K562 (cell line): ENCODE data around the gene SRRM5. TPM values are rescaled to one million over a fixed set of nuclear protein-coding genes. Genes with fewer than 3 reads are reported as not detected.

ENCODE experiments used
- ATAC-seq: fragments of 200-7000 bp; cut with Tn5 transposase; 3 replicates; pipeline ENCODE4 v1.9.1; 2020; ENCODE audit warnings: moderate library complexity
- BruUV-seq: library from RNA; stranded (reverse); fragments of 400-500 nt; replicated peaks from 2 replicates; lab custom pipeline; 2021; lab: Mats Ljungman, UMichigan
- CTCF ChIA-PET: fragments of 300-600 bp; formaldehyde crosslinking; extraction: SDS; loops from one replicate; lab custom pipeline; 2021; ENCODE audit warnings: low intra/inter-chr PET ratio; lab: Yijun Ruan, JAX
- POLR2A ChIA-PET: fragments of 300-600, 350-650 bp; sonication (Branson Sonifier 250); formaldehyde crosslinking; extraction: SDS; loops from one replicate; lab custom pipeline; 2021; ENCODE audit warnings: antibody characterized with exemption, inconsistent platforms; lab: Yijun Ruan, JAX
- DNase-seq, 4 experiments: peaks; one replicate each; pipeline versions ENCODE4 v3.0.0 to v3.0.0-alpha.2; 2011 to 2018; ENCODE audit warnings: low spot score in 3 of 4, mixed read lengths in 3 of 4; ENCODE audit errors: extremely low read depth in 1 of 4
- FAIRE-seq: peaks from 2 replicates; lab custom pipeline; 2011; peaks lifted over from hg19 to GRCh38; lab: Jason Lieb, UNC
- H2AFZ ChIP-seq: 2 replicates; pipeline ENCODE4 v1.6.0; 2011; ENCODE audit warnings: low read depth, low read length, control low read depth, inconsistent platforms
- H3K27ac ChIP-seq: fragments of 200-600 bp; 3 replicates; pipeline ENCODE4 v1.8.0; 2011; ENCODE audit warnings: low read depth, mild to moderate bottlenecking, control low read depth, inconsistent platforms, low read length, moderate library complexity, mixed read lengths; ENCODE audit errors: extremely low read depth
- H3K27me3 ChIP-seq, 2 experiments: fragments of 300-600 bp in 1 of 2; 2 replicates in 1 of 2; 3 replicates in 1 of 2; pipeline versions ENCODE4 v1.6.0 to v1.8.0; 2011; ENCODE audit warnings: inconsistent platforms in 2 of 2, low read length in 2 of 2, mild to moderate bottlenecking in 1 of 2, mixed read lengths in 1 of 2, moderate library complexity in 1 of 2; ENCODE audit not compliant: control insufficient read depth in 2 of 2, insufficient read depth in 2 of 2
- H3K36me3 ChIP-seq: fragments of 300-600 bp; 3 replicates; pipeline ENCODE4 v1.8.0; 2011; ENCODE audit warnings: mild to moderate bottlenecking, low read length, inconsistent platforms; ENCODE audit not compliant: control insufficient read depth, insufficient read depth
- H3K4me1 ChIP-seq, 2 experiments: fragments of 200-600 bp in 1 of 2; replicated peaks in 1 of 2; 2 replicates in 1 of 2; 3 replicates in 1 of 2; pipeline versions ENCODE4 v1.5.1 to v1.8.0; 2011; ENCODE audit warnings: inconsistent platforms in 2 of 2, low read length in 2 of 2, mild to moderate bottlenecking in 1 of 2, mixed read lengths in 1 of 2, moderate library complexity in 1 of 2; ENCODE audit not compliant: control insufficient read depth in 2 of 2, insufficient read depth in 2 of 2
- H3K4me2 ChIP-seq: 2 replicates; pipeline ENCODE4 v1.6.1; 2011; ENCODE audit warnings: low read length, control low read depth, inconsistent platforms, mixed read lengths; ENCODE audit not compliant: insufficient read depth
- H3K4me3 ChIP-seq: fragments of 200-600 bp; sonication (generic), shearing (Covaris generic); 2 replicates; pipeline ENCODE4 v1.5.1; 2016; ENCODE audit warnings: control low read depth, inconsistent platforms
- H3K79me2 ChIP-seq: fragments of 200-600 bp; 3 replicates; pipeline ENCODE4 v1.8.0; 2011; ENCODE audit warnings: low read length, inconsistent platforms; ENCODE audit not compliant: control insufficient read depth, insufficient read depth
- H3K9ac ChIP-seq, 2 experiments: 2 replicates each; pipeline versions ENCODE4 v1.6.0 to v1.6.1; 2011; ENCODE audit warnings: low read depth in 2 of 2, low read length in 2 of 2, control low read depth in 1 of 2, inconsistent platforms in 1 of 2, mild to moderate bottlenecking in 1 of 2, mixed read lengths in 1 of 2; ENCODE audit not compliant: insufficient read depth in 1 of 2
- H3K9me1 ChIP-seq: one replicate; pipeline ENCODE4 v1.6.0; 2011; ENCODE audit warnings: inconsistent platforms, mild to moderate bottlenecking, low read length, moderate library complexity; ENCODE audit not compliant: control insufficient read depth, insufficient read depth
- H3K9me3 ChIP-seq: replicated peaks from 2 replicates; pipeline ENCODE4 v1.5.1; 2011; ENCODE audit warnings: low read depth, low read length, inconsistent platforms; ENCODE audit not compliant: control insufficient read depth, insufficient read depth
- H4K20me1 ChIP-seq: replicated peaks from 2 replicates; pipeline ENCODE4 v1.6.1; 2011; ENCODE audit warnings: low read length, inconsistent platforms, mixed read lengths; ENCODE audit not compliant: control insufficient read depth, insufficient read depth
- ADNP ChIP-seq: fragments of 200-800 bp; sonication (Bioruptor generic); IDR thresholded peaks from 2 replicates; pipeline ENCODE4 v1.6.1; 2016; ENCODE audit warnings: missing genetic modification characterization, missing compliant biosample characterization
- ESRRA ChIP-seq: fragments of 450-650 bp; IDR thresholded peaks from 2 replicates; pipeline ENCODE4 v1.6.1; 2014; ENCODE audit warnings: low read depth, mild to moderate bottlenecking, moderate library complexity, borderline replicate concordance
- NCOA6 ChIP-seq: fragments of 450-650 bp; IDR thresholded peaks from 2 replicates; pipeline ENCODE4 v1.6.1; 2017; ENCODE audit warnings: mild to moderate bottlenecking
- RFX1 ChIP-seq: fragments of 450-650 bp; IDR thresholded peaks from 2 replicates; pipeline ENCODE4 v1.6.1; 2016; ENCODE audit warnings: mild to moderate bottlenecking, moderate library complexity
- WGBS: fragments of 100-300 bp; shearing (Covaris generic); methylation state at CpG from one replicate; pipeline ENCODE4 v1.1.6; 2016; ENCODE audit warnings: low coverage, mixed read lengths; ENCODE audit not compliant: insufficient coverage; ENCODE audit errors: missing lambda C conversion rate; 5-methylcytosine and 5-hydroxymethylcytosine counted together
- in situ Hi-C: fragments of 300-500 bp; cut with MboI; formaldehyde crosslinking; loops from 4 replicates; pipeline ENCODE4 v1.15.0; 2018; ENCODE audit warnings: inconsistent platforms, mixed read lengths
- intact Hi-C: fragments of 100-400 bp; cut with micrococcal nuclease; formaldehyde crosslinking; loops from 2 replicates; pipeline ENCODE4 v1.14.2; 2022
- polyA plus RNA-seq, 8 experiments: library from polyadenylated mRNA; depleted of rRNA in 4 of 8; stranded (reverse) in 5 of 8; unstranded in 3 of 8; fragments of >200 nt; fragmentation: Nextera tagmentation in 2 of 8; fragmentation: Illumina TruSeq in 1 of 8; extraction: Ambion mirVana in 2 of 8; extraction: Trizol in 1 of 8; gene quantifications; 2 replicates each; pipeline versions ENCODE4 v1.2.1 to v1.2.3, GENCODE V29; 2011 to 2014; ENCODE audit warnings: inconsistent platforms in 1 of 8, missing spikeins in 1 of 8
- total RNA-seq, 7 experiments: library from RNA; depleted of rRNA in 6 of 7; stranded (reverse); fragments of >200 nt in 6 of 7; fragmentation: Illumina TruSeq in 2 of 7; extraction: Trizol in 2 of 7; gene quantifications; 2 replicates each; pipeline versions ENCODE4 v1.2.1 to v1.2.3, GENCODE V29; 2011 to 2021; ENCODE audit warnings: low replicate concordance in 1 of 7

SRRM5 gene
- total and polyA plus RNA-seq, 9 of the 15 experiments (the other 6 are each of a cell fraction or from before 2014, with no cell fraction given), result 0.09 to 0.45 (median 0.18) TPM; not detected in 2

DNA sequence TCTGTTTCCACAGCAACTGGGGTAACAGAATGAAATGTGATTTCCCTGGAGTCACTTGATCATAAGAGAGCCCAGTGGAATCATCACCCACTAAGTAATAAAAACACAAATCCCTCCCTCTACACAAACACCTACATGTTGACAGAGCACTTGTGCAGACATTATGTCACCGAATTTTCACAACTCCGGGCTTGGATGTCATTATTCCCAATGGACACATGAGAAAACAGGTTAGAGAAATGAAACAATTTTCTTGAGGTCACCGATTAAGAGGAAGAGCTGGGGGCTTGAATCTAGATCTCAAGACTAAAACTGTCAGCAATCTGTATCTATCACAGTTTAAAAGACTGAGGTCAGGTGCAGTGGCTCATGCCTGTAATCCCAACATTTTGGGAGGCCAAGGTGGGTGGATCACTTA is 39.7 kb upstream of the SRRM5 start:
- Histone ChIP-seq H3K27me3 (no peaks in the 10 kb centered on the region), H3K27ac (no peak overlapping the region), H3K4me3 (no peak overlapping the region), H3K4me1 (peaks cover 5 to 16% of the 10 kb centered on the region in 2 experiments; a peak in 3 of 5 replicates), H3K4me2 (no peak overlapping the region), H3K9me1 (no peaks in the 10 kb centered on the region), H3K79me2 (peaks cover 12% of the 10 kb centered on the region), H2AFZ (no peak overlapping the region), H4K20me1 (no peaks in the 10 kb centered on the region; the same call in 1 of the 2 replicates), H3K36me3 (peaks cover 10% of the 10 kb centered on the region; the same call in 2 of the 3 replicates), H3K9me3 (no peaks in the 10 kb centered on the region)
- BruUV-seq, result no TSS peak
- WGBS, result 92% methylated on average over 3 of the region's 3 CpGs
- ChIA-PET POLR2A (interaction anchor here (1.5 to 3.5 kb wide), 2 partner anchors 11 to 38 kb away, joined by 5 to 19 read pairs; no protein-coding TSS in a partner anchor), CTCF (no interaction called here)
- FAIRE-seq (no peak), DNase-seq (no peak), ATAC-seq (no peak)
- intact Hi-C loops (no loop called here), in situ Hi-C loops (no loop called here)
- TF ChIP-seq ESRRA (no peak), RFX1 (peak; percentile 23; the same call in 1 of the 2 replicates), NCOA6 (no peak), ADNP (tag) (no peak)
- TF ChIP-seq, all 486 proteins: peak for 1
- peak overlapping the region in 1 of 2 experiments; percentile 31; a peak in 1 of 4 replicates for H3K9ac ChIP-seq
